HG03460 (cell line): ENCODE results near the gene FAM47B.

ENCODE experiments used
- ATAC-seq: cut with Tn5 transposase; IDR thresholded peaks from one replicate; pipeline ENCODE4 v1.9.1; 2021; ENCODE audit not compliant: unreplicated experiment

FAM47B gene

GRCh38 chrX:34942496-34942895, at the start of gene FAM47B:
TSS of gene FAM47B (plus strand) at chrX:34942796. CDS start at chrX:34942832, 36 bp downstream.
- ATAC-seq: no peak

GRCh38 chrX:34893741-34894140, 48.9 kb upstream of the FAM47B start:
- no peak for ATAC-seq

GRCh38 chrX:34900691-34901090, 41.9 kb upstream of the FAM47B start:
- no peak for ATAC-seq

DNA sequence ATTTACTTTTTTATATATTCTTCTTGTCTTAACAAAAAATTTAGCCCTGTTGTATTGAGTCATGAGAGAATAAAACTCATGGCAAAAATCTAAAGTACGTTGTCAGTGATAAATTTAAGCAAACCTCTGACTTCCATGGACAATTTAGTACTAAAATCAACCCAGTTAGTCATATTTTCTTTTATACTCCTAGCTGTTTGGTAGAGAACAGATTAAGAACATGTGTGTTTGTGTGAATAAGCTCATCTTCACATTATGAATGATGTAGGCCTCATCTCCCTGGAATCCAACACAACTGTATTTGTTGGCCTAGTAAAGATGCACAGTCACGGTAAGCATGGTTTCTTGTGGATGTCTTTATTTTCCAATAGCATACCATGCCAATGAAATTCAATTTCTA, 40.8 kb upstream of the FAM47B start:
- no peak for ATAC-seq

GRCh38 chrX:34903316-34903715, 39.3 kb upstream of the FAM47B start:
- no peak for ATAC-seq

- ATAC-seq: no peak
Observed at GRCh38 chrX:34909151-34909550, 33.4 kb upstream of the FAM47B start.

- no peak for ATAC-seq
Observed at GRCh38 chrX:34915463-34916225, 27.0 kb upstream of the FAM47B start.

- ATAC-seq: no peak
Observed at GRCh38 chrX:34917146-34917545, 25.4 kb upstream of the FAM47B start.

DNA sequence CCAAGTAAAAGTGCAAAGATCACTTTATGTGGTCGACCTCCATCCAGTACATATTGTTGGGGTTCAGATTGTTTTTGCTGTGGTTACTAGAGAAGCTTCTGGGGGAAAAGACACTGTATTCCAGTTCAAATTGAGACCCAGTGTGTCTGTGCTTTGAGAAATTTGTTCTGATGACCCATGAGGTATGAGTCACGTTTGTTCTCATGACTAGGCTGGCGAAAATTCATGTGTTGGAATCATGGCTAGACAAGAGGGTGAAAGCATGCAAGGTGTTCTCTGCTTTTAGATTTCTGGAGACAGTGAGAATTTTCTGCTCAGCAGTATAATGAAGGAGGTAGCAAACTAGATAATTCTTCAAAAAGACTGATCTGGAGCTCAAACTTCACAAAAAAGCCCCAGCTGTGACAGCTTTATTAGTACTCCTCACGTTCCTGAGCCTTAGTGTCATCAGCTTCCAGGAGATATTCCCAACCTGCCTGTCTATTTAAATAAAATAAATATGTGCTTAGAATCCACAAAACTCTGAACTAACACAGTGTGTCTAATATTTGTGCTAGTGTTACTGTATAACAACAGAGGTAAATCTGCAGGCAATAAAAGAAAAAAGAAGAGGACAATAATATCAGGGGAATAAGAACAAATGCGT, 24.4 kb upstream of the FAM47B start:
- ATAC-seq: no peak

GRCh38 chrX:34918856-34919255, 23.7 kb upstream of the FAM47B start:
- no peak for ATAC-seq

GRCh38 chrX:34927866-34928265, 14.7 kb upstream of the FAM47B start:
- no peak for ATAC-seq

- no peak for ATAC-seq
Observed at GRCh38 chrX:34943235-34943634, 639 bp downstream of the FAM47B start.

GRCh38 chrX:34956916-34957315, 14.3 kb downstream of the FAM47B start:
- no peak for ATAC-seq

DNA sequence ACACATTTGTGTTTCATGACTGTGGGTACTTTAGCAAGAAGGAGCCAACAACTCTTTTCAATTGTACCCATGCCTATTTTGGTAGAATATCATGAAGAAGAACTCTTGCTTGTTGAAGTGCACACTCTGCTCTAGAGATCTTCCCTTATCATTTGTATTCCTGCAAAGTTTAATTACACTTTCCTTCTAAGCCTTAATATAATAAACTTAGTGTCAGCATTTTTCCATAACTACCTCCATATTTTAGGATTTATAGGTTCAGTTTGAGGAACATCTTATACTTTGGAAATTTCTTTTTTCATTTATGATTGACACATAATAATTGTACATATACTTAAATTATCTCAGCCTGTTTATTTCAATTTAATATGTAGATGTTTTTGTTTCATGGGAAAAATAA, 19.1 kb downstream of the FAM47B start:
- no peak for ATAC-seq

DNA sequence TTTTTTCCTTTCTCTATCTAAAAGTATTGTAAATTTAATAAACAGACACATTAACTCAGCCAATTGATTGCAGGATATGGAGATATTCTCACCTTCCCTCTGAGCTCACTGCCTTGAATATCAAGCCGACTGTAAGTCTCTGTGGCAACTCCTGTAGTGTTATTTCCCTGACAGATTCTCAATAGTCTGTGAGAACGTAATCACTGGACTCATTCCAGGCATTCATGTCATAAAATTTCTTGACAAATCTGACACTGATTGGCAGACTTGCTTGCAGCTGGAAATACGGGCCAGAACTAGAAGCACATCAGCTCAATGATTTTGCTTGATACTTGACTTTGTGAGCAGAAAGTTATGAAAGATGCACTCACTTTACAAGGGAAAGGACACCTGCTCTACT, 29.6 kb downstream of the FAM47B start:
- ATAC-seq: no peak

DNA sequence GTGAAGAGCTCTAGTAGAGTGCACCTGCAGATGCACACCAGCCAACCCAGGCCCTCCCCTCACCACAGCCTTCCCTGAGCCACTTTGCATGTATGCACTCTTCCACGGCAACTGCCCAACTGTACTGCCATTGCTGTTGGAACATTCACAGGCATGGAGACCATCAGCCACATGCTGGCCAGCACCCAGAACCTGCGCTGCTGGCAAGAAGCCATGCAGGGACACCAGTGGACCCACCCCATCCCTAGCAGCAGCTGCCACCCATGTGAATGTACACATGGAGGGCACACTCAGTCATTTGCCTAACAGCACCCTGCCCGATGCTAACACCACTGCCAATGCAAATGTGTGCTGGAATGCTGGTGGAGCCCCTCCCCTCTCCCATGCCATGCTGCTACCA, 35.6 kb downstream of the FAM47B start:
- ATAC-seq: no peak

DNA sequence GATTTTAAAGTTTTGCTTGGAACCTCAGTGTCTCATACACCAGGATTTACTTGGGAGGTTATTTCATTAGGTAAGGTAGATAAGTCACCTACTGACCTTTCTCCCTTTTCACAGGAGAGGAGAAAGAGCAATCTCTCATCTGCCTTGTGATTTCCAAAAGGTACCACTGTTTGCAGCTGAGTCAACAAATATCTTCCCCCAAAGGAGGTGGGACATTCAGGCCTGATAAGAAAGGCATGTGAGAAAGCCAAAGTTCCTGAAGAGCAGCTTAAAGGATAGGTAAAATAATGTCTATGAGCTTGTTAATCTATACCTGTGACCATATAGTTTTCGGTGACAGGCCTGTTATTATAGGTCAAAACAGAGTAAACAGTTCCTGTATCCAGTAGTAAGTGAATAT, 45.0 kb downstream of the FAM47B start:
- no peak for ATAC-seq
